Astrocyte (in vitro differentiated cells and primary cell): ENCODE data around the gene LCLAT1. TPM values are rescaled to one million over a fixed set of nuclear protein-coding genes. Genes with fewer than 3 reads are reported as not detected.
A peak's percentile ranks its signal among the peaks of the same experiment; 100 is the strongest.

Experiments
- DNase-seq: peaks from one replicate; pipeline ENCODE4 v3.0.0-alpha.2; 2010; ENCODE audit warnings: low read depth
- FAIRE-seq: peaks from 2 replicates; lab custom pipeline; 2011; peaks lifted over from hg19 to GRCh38; lab: Jason Lieb, UNC
- H2AFZ ChIP-seq: 2 replicates; pipeline ENCODE4 v1.6.0; 2012; ENCODE audit warnings: low read depth, low read length, inconsistent platforms
- H3K27ac ChIP-seq: 2 replicates; pipeline ENCODE4 v1.5.1; 2011; ENCODE audit warnings: low read depth, low read length, inconsistent platforms
- H3K27me3 ChIP-seq: 2 replicates; pipeline ENCODE4 v1.6.0; 2011; ENCODE audit warnings: low read length, inconsistent platforms; ENCODE audit not compliant: insufficient read depth
- H3K36me3 ChIP-seq: 2 replicates; pipeline ENCODE4 v1.5.1; 2011; ENCODE audit warnings: low read length, inconsistent platforms; ENCODE audit not compliant: insufficient read depth
- H3K4me1 ChIP-seq: 2 replicates; pipeline ENCODE4 v1.5.1; 2011; ENCODE audit warnings: low read length, inconsistent platforms; ENCODE audit not compliant: insufficient read depth
- H3K4me2 ChIP-seq: 2 replicates; pipeline ENCODE4 v1.6.0; 2012; ENCODE audit warnings: low read length, inconsistent platforms
- H3K4me3 ChIP-seq: 2 replicates; pipeline ENCODE4 v1.5.1; 2011; ENCODE audit warnings: low read depth, mild to moderate bottlenecking, low read length, inconsistent platforms; ENCODE audit not compliant: insufficient read depth
- H3K79me2 ChIP-seq: 2 replicates; pipeline ENCODE4 v1.6.0; 2012; ENCODE audit warnings: mild to moderate bottlenecking, low read length, inconsistent platforms; ENCODE audit not compliant: insufficient read depth
- H3K9ac ChIP-seq: 2 replicates; pipeline ENCODE4 v1.6.0; 2012; ENCODE audit warnings: mild to moderate bottlenecking, low read length, inconsistent platforms
- H3K9me3 ChIP-seq: 2 replicates; pipeline ENCODE4 v1.5.1; 2012; ENCODE audit warnings: low read depth, mild to moderate bottlenecking, low read length, inconsistent platforms; ENCODE audit not compliant: insufficient read depth
- H4K20me1 ChIP-seq: 2 replicates; pipeline ENCODE4 v1.6.0; 2012; ENCODE audit warnings: low read length, inconsistent platforms; ENCODE audit not compliant: insufficient read depth
- H3K27ac Mint-ChIP-seq: one replicate; pipeline ENCODE4 v1.8.0; 2021; ENCODE audit warnings: mild to moderate bottlenecking, mixed read lengths; ENCODE audit not compliant: unreplicated experiment
- H3K27me3 Mint-ChIP-seq: one replicate; pipeline ENCODE4 v1.8.0; 2021; ENCODE audit warnings: low read depth, mixed read lengths; ENCODE audit not compliant: unreplicated experiment
- H3K36me3 Mint-ChIP-seq: one replicate; pipeline ENCODE4 v1.8.0; 2021; ENCODE audit warnings: low read depth, mixed read lengths; ENCODE audit not compliant: unreplicated experiment
- H3K4me1 Mint-ChIP-seq: one replicate; pipeline ENCODE4 v1.8.0; 2021; ENCODE audit warnings: low read depth, mixed read lengths; ENCODE audit not compliant: unreplicated experiment
- H3K4me3 Mint-ChIP-seq: one replicate; pipeline ENCODE4 v1.8.0; 2021; ENCODE audit warnings: mild to moderate bottlenecking, moderate library complexity, mixed read lengths; ENCODE audit not compliant: unreplicated experiment
- H3K9me3 Mint-ChIP-seq: one replicate; pipeline ENCODE4 v1.8.0; 2021; ENCODE audit warnings: mild to moderate bottlenecking, mixed read lengths; ENCODE audit not compliant: unreplicated experiment
- EZH2 ChIP-seq: IDR thresholded peaks from 2 replicates; pipeline ENCODE4 v1.6.1; 2012; ENCODE audit warnings: mild to moderate bottlenecking, low read length, inconsistent platforms; ENCODE audit not compliant: insufficient read depth
- total RNA-seq: library from RNA; stranded (reverse); gene quantifications from 2 replicates; pipeline ENCODE4 v1.2.1, GENCODE V29; 2021
- TF ChIP-seq, protein P1 (sequence below): IDR thresholded peaks from 2 replicates; pipeline ENCODE4 v1.5.1; 2011; ENCODE audit warnings: low read depth, mild to moderate bottlenecking, inconsistent platforms, low read length, moderate library complexity; ENCODE audit not compliant: insufficient read depth

LCLAT1 gene
- total RNA-seq, 1 donor from 2014 or later, result 17.5 TPM

DNA sequence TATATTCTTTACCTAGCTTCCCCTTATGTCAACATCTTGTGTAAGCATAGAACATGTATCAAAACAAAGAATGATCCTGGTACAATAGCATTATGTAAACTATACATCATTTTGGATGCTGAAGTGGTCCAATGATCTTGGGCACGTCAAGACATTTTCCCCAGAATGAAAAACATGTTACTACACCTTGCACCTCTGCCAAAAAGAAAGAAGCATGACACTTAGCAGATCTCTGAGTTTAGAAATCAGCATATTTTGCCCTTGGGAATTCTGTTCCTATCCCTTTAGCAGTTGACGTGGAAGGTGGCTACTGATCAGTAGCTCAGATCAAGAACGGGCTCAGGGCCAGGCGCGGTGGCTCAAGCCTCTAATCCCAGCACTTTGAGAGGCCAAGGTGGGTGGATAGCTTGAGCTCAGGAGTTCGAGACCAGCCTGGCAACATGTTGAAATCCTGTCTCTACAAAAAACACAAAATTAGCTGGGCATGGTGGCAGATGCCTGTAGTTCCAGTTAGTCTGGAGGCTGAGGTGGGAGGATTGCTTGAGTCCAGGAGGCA lies 1.7 kb upstream of the LCLAT1 start:
- no peaks in the 10 kb centered on the region for H4K20me1 ChIP-seq
- H3K79me2 ChIP-seq, result peaks cover 27% of the 10 kb centered on the region
- no peak overlapping the region for H3K4me2 ChIP-seq
- H3K36me3 Mint-ChIP-seq, result peaks cover 2% of the 10 kb centered on the region
- FAIRE-seq (no peak), DNase-seq (no peak)
- no peak overlapping the region for H3K27ac ChIP-seq
- no peak overlapping the region for H3K9ac ChIP-seq
- peaks cover 11% of the 10 kb centered on the region for H3K4me1 Mint-ChIP-seq
- H3K9me3 ChIP-seq, result no peaks in the 10 kb centered on the region
- H3K4me3 Mint-ChIP-seq, result no peak overlapping the region
- H3K27ac Mint-ChIP-seq, result no peak overlapping the region
- H3K36me3 ChIP-seq, result no peaks in the 10 kb centered on the region
- no peak for TF ChIP-seq EZH2
- TF ChIP-seq, protein P1, sequence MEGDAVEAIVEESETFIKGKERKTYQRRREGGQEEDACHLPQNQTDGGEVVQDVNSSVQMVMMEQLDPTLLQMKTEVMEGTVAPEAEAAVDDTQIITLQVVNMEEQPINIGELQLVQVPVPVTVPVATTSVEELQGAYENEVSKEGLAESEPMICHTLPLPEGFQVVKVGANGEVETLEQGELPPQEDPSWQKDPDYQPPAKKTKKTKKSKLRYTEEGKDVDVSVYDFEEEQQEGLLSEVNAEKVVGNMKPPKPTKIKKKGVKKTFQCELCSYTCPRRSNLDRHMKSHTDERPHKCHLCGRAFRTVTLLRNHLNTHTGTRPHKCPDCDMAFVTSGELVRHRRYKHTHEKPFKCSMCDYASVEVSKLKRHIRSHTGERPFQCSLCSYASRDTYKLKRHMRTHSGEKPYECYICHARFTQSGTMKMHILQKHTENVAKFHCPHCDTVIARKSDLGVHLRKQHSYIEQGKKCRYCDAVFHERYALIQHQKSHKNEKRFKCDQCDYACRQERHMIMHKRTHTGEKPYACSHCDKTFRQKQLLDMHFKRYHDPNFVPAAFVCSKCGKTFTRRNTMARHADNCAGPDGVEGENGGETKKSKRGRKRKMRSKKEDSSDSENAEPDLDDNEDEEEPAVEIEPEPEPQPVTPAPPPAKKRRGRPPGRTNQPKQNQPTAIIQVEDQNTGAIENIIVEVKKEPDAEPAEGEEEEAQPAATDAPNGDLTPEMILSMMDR, result no peak
- peaks cover 4% of the 10 kb centered on the region for H3K9me3 Mint-ChIP-seq
- no peak overlapping the region for H3K4me3 ChIP-seq
- H2AFZ ChIP-seq, result no peak overlapping the region
- H3K27me3 Mint-ChIP-seq, result no peaks in the 10 kb centered on the region
- no peaks in the 10 kb centered on the region for H3K27me3 ChIP-seq
- H3K4me1 ChIP-seq, result peaks cover 8% of the 10 kb centered on the region

DNA sequence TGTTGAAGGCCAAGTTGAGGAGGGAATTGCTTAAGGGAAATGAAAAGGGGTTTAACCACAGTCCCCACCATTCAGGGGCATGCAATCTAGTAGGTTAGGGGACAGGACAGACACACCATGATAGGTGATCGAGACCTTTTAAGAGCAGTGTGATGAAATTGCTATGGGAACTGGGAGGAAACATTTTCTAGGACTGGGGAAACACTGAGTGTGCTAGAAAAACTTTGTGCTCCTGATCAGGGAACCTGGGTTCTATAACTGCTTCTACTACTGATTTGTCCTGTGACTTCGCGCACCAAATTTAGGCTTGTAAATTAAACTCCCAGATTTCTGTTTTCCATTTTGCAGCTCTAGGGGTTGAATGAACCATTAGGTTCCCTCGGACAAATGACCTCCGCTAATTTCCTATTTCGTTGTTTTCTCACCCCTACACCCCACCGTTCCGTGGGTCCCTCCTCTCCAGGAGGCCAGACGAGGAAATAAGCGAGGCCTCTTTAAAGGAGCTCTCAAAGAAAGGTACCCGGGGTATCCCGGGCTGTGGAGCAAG lies 371 bp upstream of the LCLAT1 start:
- Histone ChIP-seq H2AFZ (peak overlapping the region; percentile 98), H4K20me1 (no peaks in the 10 kb centered on the region), H3K4me1 (peaks cover 8% of the 10 kb centered on the region), H3K27ac (peak overlapping the region; percentile 85), H3K4me2 (peak overlapping the region; percentile 92), H3K4me3 (peak overlapping the region; percentile 82), H3K9me3 (no peaks in the 10 kb centered on the region), H3K9ac (peak overlapping the region; percentile 91), H3K27me3 (no peaks in the 10 kb centered on the region), H3K79me2 (peaks cover 35% of the 10 kb centered on the region), H3K36me3 (no peaks in the 10 kb centered on the region)
- Mint-ChIP-seq H3K4me3 (peak overlapping the region; percentile 92), H3K9me3 (peaks cover 1% of the 10 kb centered on the region), H3K27ac (peak overlapping the region; percentile 96), H3K27me3 (no peaks in the 10 kb centered on the region), H3K36me3 (peaks cover 2% of the 10 kb centered on the region), H3K4me1 (peaks cover 11% of the 10 kb centered on the region)
- no peak for TF ChIP-seq EZH2
- TF ChIP-seq, protein P1, result no peak
- no peak for FAIRE-seq
- peak; percentile 6 for DNase-seq

DNA sequence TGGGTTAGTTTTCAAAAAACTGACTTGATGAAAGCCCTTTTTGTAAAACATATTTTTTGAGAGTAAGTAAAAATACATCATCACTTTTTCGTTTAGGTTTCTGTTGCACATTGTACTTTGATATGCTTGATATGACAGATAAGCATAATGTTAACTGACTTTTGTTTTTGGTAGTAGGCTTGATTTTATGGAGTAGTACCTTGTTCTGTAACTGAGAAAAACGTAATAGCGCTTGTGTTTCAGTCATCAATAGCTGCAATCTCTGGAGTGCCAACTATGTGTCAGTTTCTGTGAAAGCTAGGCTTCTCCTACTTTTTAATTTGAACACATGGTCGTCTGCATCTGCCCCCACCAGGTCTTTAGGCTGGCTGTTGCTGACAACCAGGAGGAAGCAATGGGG lies 1.3 kb downstream of the LCLAT1 start:
- Histone ChIP-seq H3K4me1 (peaks cover 8% of the 10 kb centered on the region), H4K20me1 (no peaks in the 10 kb centered on the region), H3K4me2 (peak overlapping the region; percentile 92), H2AFZ (no peak overlapping the region), H3K9me3 (no peaks in the 10 kb centered on the region), H3K36me3 (no peaks in the 10 kb centered on the region), H3K27me3 (no peaks in the 10 kb centered on the region), H3K27ac (no peak overlapping the region), H3K9ac (no peak overlapping the region), H3K79me2 (peaks cover 43% of the 10 kb centered on the region), H3K4me3 (peak overlapping the region; percentile 82)
- FAIRE-seq, result no peak
- Mint-ChIP-seq H3K4me3 (peak overlapping the region; percentile 92), H3K27me3 (no peaks in the 10 kb centered on the region), H3K27ac (no peak overlapping the region), H3K4me1 (peaks cover 11% of the 10 kb centered on the region), H3K36me3 (peaks cover 2% of the 10 kb centered on the region), H3K9me3 (peaks cover 1% of the 10 kb centered on the region)
- DNase-seq, result no peak
- TF ChIP-seq, protein P1, result no peak
- no peak for TF ChIP-seq EZH2
